Measurements from ENCODE around the gene INCA1.

Gene INCA1

GRCh38 chr17:4969047-4969550 is 28.2 kb downstream of the INCA1 start:
- H3K36me3 ChIP-seq (ENCODE audit: insufficient read depth, low read length), result peaks cover 58% of the 10 kb centered on the region; the same call in 1 of the 2 replicates
- 0 out of 2 replicates have a peak, but pooled peaks cover 3% of the 10 kb centered on the region for H3K79me2 ChIP-seq (ENCODE audit: insufficient read depth, low read length)
- peak overlapping the region; percentile 81 for H3K4me2 ChIP-seq (ENCODE audit: low read length)
- H3K9me2 ChIP-seq (ENCODE audit: low read depth, low read length), result no peaks in the 10 kb centered on the region
- H3K27ac ChIP-seq (ENCODE audit: low read depth, low read length, poor library complexity, severe bottlenecking), result peak overlapping the region; percentile 71
- peaks cover 25% of the 10 kb centered on the region for H3K4me1 ChIP-seq (ENCODE audit: insufficient read depth, low read length, severe bottlenecking)
- peak overlapping the region; percentile 92 for H3K9ac ChIP-seq (ENCODE audit: low read length)
- H3K27me3 ChIP-seq (ENCODE audit: insufficient read depth, low read length), result no peaks in the 10 kb centered on the region
- peak overlapping the region; percentile 84 for H3K4me3 ChIP-seq (ENCODE audit: low read depth, low read length, poor library complexity, severe bottlenecking)
- H2AFZ ChIP-seq (ENCODE audit: low read length), result no peak overlapping the region
- no peaks in the 10 kb centered on the region for H4K20me1 ChIP-seq (ENCODE audit: insufficient read depth, low read length)
- no peaks in the 10 kb centered on the region for H3F3A ChIP-seq (ENCODE audit: insufficient read depth, low read length)
- TF ChIP-seq EZH2 (IDR thresholded peaks at IDR 0.05; ENCODE audit: borderline replicate concordance, low read length) (no peak), CTCF (IDR thresholded peaks at IDR 0.05; ENCODE audit: low read length) (no peak)
- no peaks in the 10 kb centered on the region for H3K9me3 ChIP-seq (ENCODE audit: low read length)

- Histone ChIP-seq H3K9me3 (ENCODE audit: low read length) (no peaks in the 10 kb centered on the region), H3K9me2 (ENCODE audit: low read depth, low read length) (no peaks in the 10 kb centered on the region), H3K36me3 (ENCODE audit: insufficient read depth, low read length) (peaks cover 52% of the 10 kb centered on the region; the same call in 1 of the 2 replicates), H3K79me2 (ENCODE audit: insufficient read depth, low read length) (0 out of 2 replicates have a peak, but pooled peaks cover 3% of the 10 kb centered on the region), H4K20me1 (ENCODE audit: insufficient read depth, low read length) (no peaks in the 10 kb centered on the region), H3K4me1 (ENCODE audit: insufficient read depth, low read length, severe bottlenecking) (peaks cover 25% of the 10 kb centered on the region), H3K4me2 (ENCODE audit: low read length) (peak overlapping the region; percentile 81), H3K4me3 (ENCODE audit: low read depth, low read length, poor library complexity, severe bottlenecking) (peak overlapping the region; percentile 84), H3F3A (ENCODE audit: insufficient read depth, low read length) (no peaks in the 10 kb centered on the region), H3K27me3 (ENCODE audit: insufficient read depth, low read length) (no peaks in the 10 kb centered on the region), H3K27ac (ENCODE audit: low read depth, low read length, poor library complexity, severe bottlenecking) (peak overlapping the region; percentile 71), H2AFZ (ENCODE audit: low read length) (no peak overlapping the region), H3K9ac (ENCODE audit: low read length) (peak overlapping the region; percentile 92)
- TF ChIP-seq EZH2 (IDR thresholded peaks at IDR 0.05; ENCODE audit: borderline replicate concordance, low read length) (no peak), CTCF (IDR thresholded peaks at IDR 0.05; ENCODE audit: low read length) (no peak)
Measured at GRCh38 chr17:4968486-4969046, 28.8 kb downstream of the INCA1 start.

- no peaks in the 10 kb centered on the region for H3F3A ChIP-seq (ENCODE audit: insufficient read depth, low read length)
- TF ChIP-seq EZH2 (IDR thresholded peaks at IDR 0.05; ENCODE audit: borderline replicate concordance, low read length) (no peak), CTCF (IDR thresholded peaks at IDR 0.05; ENCODE audit: low read length) (0 out of 2 replicates have a peak, but pooled peaks have one; percentile 4)
Measured at GRCh38 chr17:4967539-4968485, 29.5 kb downstream of the INCA1 start, which contains the start of gene SPAG7. Gene SPAG7, minus strand, starts transcription at chr17:4967817. Its CDS starts 13 bp downstream, at chr17:4967804.

More at GRCh38 chr17:4967539-4968485, 29.5 kb downstream of the INCA1 start, which contains the start of gene SPAG7:
- Histone ChIP-seq H3K79me2 (ENCODE audit: insufficient read depth, low read length) (0 out of 2 replicates have a peak, but pooled peaks cover 3% of the 10 kb centered on the region), H4K20me1 (ENCODE audit: insufficient read depth, low read length) (no peaks in the 10 kb centered on the region), H3K36me3 (ENCODE audit: insufficient read depth, low read length) (peaks cover 45% of the 10 kb centered on the region; the same call in 1 of the 2 replicates), H3K4me3 (ENCODE audit: low read depth, low read length, poor library complexity, severe bottlenecking) (peak within 1 kb of the TSS; percentile 84), H2AFZ (ENCODE audit: low read length) (no peak within 1 kb of the TSS), H3K9me2 (ENCODE audit: low read depth, low read length) (no peaks in the 10 kb centered on the region), H3K27ac (ENCODE audit: low read depth, low read length, poor library complexity, severe bottlenecking) (peak within 1 kb of the TSS; percentile 90), H3K4me2 (ENCODE audit: low read length) (peak within 1 kb of the TSS; percentile 81), H3K9ac (ENCODE audit: low read length) (peak within 1 kb of the TSS; percentile 92), H3K27me3 (ENCODE audit: insufficient read depth, low read length) (no peaks in the 10 kb centered on the region), H3K4me1 (ENCODE audit: insufficient read depth, low read length, severe bottlenecking) (peaks cover 25% of the 10 kb centered on the region), H3K9me3 (ENCODE audit: low read length) (no peaks in the 10 kb centered on the region)
